NCI-H128 (cell line): Measurements from ENCODE around the gene JAZF1.
"Not testable (repeated sequence)": the region's sequence is repeated elsewhere in the genome, so short reads cannot be mapped to it uniquely, and the experiment has no call there.

Experiments
- DNase-seq: peaks from one replicate; lab custom pipeline; 2025; ENCODE audit not compliant: unreplicated experiment; lab: John Stamatoyannopoulos, UW

Gene JAZF1

DNA sequence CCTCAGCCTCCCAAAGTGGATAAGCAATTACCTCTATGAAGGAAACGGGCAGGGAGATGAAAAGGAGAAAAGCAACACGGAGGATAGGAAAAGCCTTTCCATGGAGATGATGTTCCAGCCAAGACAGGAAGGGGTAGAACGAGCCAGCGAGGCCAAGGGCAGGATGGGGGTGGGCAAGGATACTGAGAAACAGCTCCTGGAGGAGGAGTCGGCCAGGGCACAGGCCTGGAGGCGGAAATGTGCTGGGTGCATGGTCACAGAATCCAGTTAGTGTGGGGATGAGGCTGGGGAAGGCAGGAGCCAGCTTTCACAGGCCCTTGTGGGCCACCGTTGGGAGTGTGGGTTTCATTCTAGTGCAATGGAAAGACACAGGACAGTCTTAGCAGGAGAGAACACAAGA lies 162.6 kb downstream of the JAZF1 start:
- no peak for DNase-seq

DNA sequence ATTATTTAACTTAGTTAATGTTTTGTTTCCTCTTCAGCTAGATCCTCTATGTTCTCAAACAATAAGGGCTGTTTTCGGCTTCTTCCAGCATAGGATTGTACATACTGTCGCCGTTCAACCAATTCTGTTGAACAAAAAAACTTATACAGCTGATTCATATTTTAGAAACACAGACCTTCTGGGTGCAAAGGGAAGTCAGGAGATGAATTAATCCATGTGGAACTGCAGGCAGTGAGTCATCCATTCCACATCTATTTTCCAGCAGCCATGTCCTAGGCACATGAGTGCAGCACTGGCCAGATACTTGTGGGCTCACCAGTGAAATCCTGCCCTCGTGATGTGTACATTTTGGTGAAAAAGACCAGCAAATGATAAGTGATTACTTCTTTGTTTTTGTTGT lies 163.2 kb downstream of the JAZF1 start:
- no peak for DNase-seq

DNA sequence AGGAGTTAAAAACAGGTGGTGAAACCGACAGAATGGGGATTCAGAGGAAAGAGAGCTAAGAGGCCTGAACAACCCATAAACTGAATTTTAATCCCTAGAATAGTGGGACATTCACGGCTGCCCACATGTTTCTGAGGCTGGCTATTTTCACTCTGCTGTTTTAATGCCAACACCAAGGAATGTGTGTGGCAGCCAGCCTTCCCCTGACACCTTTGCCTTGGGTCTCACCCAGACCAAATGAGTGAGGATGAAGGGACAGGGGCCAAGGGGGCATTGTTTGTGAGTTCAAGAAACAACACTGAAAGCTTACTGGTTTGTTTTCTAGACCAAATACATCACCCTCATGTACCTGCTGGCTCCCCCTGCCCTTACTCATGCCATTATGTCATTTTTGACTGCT lies 164.3 kb downstream of the JAZF1 start:
- DNase-seq, result no peak

DNA sequence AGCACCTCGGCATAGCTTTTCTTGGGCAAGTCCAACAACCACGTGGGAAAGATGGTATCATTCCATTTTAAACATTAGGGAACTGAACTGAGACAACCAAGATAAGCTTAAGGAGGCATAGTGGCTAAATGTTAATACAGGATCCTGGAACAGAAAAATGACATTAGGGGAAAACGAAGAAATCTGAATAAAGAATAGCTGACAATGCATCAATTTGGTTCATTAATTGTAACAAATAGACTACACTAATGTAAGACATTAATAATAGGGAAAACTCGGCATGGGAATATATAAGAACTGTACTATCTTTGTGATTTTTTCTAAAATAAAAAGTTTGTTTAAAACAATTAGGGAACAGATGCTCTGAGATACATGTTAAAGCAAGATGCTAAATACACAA lies 165.4 kb downstream of the JAZF1 start:
- no peak for DNase-seq

DNA sequence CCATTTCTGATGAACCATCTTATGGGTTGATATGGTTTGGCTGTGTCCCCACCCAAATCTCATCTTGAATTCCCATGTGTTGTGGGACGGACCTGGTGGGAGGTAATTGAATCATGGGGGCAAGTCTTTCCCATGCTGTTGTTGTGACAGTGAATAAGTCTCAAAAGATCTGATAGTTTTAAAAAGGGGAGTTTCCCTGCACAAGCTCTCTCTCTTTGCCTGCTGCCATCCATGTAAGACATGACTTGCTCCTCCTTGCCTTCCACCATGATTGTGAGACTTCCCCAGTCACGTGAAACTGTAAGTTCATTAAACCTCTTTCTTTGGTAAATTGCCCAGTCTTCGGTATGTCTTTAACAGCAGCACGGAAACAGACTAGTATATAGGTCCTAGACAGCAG lies 166.3 kb downstream of the JAZF1 start:
- not testable (repeated sequence) for DNase-seq

DNA sequence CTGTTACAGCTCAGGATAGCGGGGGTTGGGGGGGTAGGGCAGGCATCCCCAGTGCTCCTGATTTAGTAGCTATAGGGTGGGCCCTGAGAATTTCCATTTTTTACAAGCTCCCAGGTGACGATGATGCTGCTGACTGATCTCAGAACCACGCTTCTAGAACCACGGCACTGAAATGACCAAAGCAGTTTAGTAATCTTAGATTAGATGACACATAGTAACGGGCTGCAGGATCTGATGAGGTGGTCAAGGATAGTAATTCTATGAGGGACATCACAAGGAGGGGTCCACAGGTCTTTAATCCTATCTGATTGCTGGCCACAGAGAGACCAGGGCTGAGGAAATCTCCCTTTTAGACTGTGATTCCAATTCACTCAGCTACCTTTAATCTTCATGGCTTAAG lies 167.2 kb downstream of the JAZF1 start:
- no peak for DNase-seq

- no peak for DNase-seq
Measured at GRCh38 chr7:28013019-28013418, 167.6 kb downstream of the JAZF1 start.

DNA sequence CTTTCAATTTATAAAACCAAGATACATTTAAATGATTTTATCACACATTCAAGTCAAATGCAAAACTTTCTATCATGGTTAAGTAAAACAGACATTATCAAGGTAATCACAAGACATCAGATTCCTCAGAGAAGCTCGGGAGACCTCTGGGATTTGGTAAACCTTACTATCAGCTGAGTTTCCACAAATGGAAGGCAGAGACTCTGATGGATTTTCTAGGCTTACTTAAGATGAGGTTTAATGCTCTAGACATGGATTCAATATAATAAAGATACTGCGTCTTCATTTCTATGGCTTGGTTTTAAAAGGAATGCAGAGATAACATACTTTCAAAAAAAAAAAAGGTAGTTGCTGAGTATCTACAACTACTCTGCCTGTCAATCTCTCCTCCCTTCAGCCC lies 171.7 kb downstream of the JAZF1 start:
- DNase-seq, result no peak

GRCh38 chr7:28008171-28008570 lies 172.4 kb downstream of the JAZF1 start:
- no peak for DNase-seq

GRCh38 chr7:28006491-28006890 lies 174.1 kb downstream of the JAZF1 start:
- DNase-seq, result no peak

- no peak for DNase-seq
Measured at GRCh38 chr7:28005847-28006231, 174.8 kb downstream of the JAZF1 start.

GRCh38 chr7:28005075-28005846 lies 175.3 kb downstream of the JAZF1 start:
- DNase-seq, result no peak

DNA sequence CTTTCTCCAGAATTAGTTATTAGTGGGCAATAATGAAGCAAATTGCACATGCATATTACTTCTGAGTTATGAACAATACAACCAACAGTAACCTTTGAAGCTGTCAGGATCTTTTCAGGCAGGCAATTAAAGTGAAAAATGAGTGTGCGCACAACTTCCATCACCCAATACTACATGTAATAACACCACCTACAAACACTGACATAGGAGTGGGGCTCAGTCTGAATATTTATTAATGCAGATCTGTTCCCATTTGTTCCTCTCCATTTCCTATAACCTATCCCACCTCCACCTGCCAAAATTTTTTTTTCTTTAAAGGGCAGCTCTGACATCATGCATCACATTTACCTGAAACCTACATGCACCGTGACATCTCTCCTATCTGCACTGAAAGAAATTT lies 177.2 kb downstream of the JAZF1 start:
- DNase-seq, result no peak

DNA sequence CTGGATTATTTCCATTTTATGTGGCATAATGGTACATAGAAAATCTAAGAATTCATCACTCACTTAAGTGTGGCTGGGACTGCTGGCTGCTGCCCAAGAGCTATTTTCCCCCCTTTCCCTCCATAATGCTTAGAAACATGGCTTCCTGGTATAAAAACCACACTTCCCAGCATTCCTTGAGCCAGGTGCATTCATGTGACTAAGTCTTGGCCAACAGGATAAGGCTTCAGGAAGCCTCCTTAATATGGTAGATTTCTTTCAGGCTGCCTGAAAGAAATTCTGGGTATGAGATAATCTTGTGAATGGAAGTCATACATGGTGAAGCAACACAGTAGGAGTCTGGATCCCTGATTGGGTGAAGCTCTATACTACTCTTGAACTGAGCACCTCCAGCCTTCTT lies 178.0 kb downstream of the JAZF1 start:
- no peak for DNase-seq

- DNase-seq, result no peak
Measured at GRCh38 chr7:28001896-28002295, 178.7 kb downstream of the JAZF1 start.

DNA sequence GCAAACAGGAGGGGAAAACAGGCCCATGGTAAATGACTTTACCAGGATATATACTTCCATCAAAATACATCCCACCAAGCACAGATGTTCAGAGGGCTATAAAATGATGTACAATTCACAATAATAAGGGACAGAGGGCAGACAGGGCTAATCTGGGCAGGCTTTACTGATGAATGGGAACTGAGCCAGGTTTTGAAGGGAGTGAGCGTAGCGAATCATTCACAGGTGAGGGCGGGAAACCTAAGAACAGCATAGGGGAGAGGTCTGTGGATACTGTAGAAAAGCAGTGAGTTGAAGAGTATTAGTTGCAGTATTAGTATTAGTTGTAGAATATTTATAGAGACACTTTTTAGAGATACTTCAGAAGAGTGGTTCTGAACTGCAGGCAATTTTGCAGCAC lies 180.8 kb downstream of the JAZF1 start:
- DNase-seq, result no peak

DNA sequence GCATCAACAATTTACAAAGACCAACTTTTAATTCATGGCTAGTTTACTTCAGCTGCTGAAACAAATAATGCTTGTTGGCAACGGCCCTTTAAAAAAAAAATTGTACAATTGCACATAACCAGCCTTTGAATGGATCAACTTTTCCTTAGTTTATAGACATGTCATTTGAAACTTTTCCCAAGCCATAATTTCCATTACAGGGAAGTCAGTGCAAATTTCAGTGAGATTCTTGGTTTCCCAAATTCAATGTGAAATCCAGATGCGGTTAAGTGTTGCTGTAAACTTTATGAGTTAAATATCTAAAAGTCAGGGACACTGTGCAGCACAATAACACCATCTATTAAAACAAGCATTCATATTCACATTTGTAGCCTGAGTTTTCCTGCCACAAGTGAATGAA lies 182.2 kb downstream of the JAZF1 start:
- no peak for DNase-seq

GRCh38 chr7:27997188-27997707 lies 183.3 kb downstream of the JAZF1 start:
- no peak for DNase-seq

GRCh38 chr7:27996141-27996540 lies 184.5 kb downstream of the JAZF1 start:
- DNase-seq, result no peak

DNA sequence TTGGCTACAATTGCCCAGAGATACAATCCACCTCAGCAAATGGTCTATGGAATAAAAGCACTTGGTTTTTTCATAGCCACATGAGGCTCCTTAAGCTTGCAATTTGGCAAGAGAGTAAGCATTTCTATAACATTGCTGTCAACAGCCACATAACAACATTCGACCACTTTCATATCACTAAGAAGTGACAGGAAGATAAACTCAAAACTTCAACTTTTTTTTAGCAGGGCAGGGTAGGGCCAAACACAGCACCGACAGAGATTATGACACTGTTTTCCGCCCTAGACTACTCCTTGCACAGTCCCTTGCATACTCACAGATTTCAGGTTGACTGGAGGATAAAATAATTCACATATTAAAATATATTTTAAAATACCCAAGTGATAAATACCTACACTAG lies 185.4 kb downstream of the JAZF1 start:
- no peak for DNase-seq

DNA sequence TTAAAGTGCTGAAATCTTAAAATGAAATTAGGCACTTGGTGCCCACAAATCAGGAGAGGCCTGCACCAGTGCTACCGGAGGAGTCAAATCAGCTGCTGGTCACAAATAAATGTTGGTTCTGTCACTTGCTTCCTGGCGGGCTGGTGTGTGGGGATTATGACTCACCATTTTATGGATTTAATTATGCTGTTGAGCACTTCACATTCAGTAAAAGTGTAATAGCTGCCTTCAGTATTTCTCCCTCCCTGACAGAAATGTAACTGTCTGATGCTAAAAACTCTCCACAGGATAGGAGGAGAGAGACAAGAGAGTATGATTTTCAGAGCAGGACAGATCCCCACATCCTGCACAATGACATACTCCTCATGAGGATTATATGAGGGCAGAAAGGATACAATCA lies 186.0 kb downstream of the JAZF1 start:
- no peak for DNase-seq

DNA sequence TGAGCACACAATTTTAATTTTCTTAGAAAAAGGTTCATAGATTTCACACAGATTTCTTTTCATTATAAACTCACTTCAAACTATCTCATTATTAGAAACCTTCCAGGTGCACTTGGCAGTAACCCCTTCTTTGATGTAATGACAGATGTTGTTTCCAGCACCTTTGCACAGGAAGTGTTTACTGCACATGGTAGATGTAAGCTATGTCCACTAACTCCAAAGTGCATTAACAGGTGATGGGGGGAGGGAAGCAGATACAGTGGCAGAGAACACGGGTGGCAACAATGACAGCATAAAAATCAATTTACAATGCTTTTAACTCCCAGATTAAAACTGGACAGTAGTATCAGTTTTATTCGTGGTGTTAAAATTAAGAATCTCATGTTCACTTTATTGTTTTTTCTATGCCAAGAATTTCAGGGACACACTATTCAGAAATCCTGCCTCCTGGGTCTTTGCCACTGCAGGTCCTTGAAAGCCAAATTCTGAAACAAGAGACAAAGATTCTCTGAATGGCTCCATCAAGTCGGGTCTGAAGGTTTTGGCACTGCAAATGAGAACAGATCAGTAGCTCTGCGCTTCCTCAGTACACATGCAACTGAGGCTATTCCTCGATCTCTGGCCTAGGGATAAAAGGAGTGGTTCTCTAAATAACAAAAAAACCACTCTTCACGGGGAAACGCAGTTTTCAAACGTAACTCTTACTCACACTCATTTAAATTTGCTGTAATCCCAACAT lies 187.7 kb downstream of the JAZF1 start:
- no peak for DNase-seq
